K562 (cell line): ENCODE measurements around the gene ATP1A3. TPM values are rescaled to one million over a fixed set of nuclear protein-coding genes. Genes with fewer than 3 reads are reported as not detected.

Source experiments
- FIP1L1 ChIP-seq: fragments of 200-400 bp; formaldehyde crosslinking; IDR thresholded peaks from 2 replicates; pipeline ENCODE4 v1.6.1; 2018; ENCODE audit warnings: mild to moderate bottlenecking, low read depth, low read length; ENCODE audit not compliant: poor library complexity, severe bottlenecking
- PCBP2 ChIP-seq: fragments of 200-400 bp; formaldehyde crosslinking; IDR thresholded peaks from 2 replicates; pipeline ENCODE4 v1.6.1; 2018; ENCODE audit warnings: low read length, low read depth, mild to moderate bottlenecking, moderate library complexity; ENCODE audit not compliant: poor library complexity, severe bottlenecking
- SLC30A9 ChIP-seq: fragments of 250-450 bp; sonication (Bioruptor Pico); IDR thresholded peaks from 2 replicates; pipeline ENCODE4 v1.8.0; 2022; ENCODE audit warnings: mild to moderate bottlenecking, moderate library complexity
- SMAD3 ChIP-seq: fragments of 450-650 bp; formaldehyde crosslinking; conservative IDR thresholded peaks from 2 replicates; pipeline ENCODE4 v1.4.0; 2020; ENCODE audit warnings: mild to moderate bottlenecking
- THAP12 ChIP-seq: fragments of 250-450 bp; sonication (Bioruptor Pico); IDR thresholded peaks from 2 replicates; pipeline ENCODE4 v1.9.0; 2021; ENCODE audit warnings: mild to moderate bottlenecking, inconsistent platforms
- polyA plus RNA-seq, 8 experiments: library from polyadenylated mRNA; depleted of rRNA in 4 of 8; stranded (reverse) in 5 of 8; unstranded in 3 of 8; fragments of >200 nt; fragmentation: Nextera tagmentation in 2 of 8; fragmentation: Illumina TruSeq in 1 of 8; extraction: Ambion mirVana in 2 of 8; extraction: Trizol in 1 of 8; gene quantifications; 2 replicates each; pipeline versions ENCODE4 v1.2.1 to v1.2.3, GENCODE V29; 2011 to 2014; ENCODE audit warnings: inconsistent platforms in 1 of 8, missing spikeins in 1 of 8
- total RNA-seq, 7 experiments: library from RNA; depleted of rRNA in 6 of 7; stranded (reverse); fragments of >200 nt in 6 of 7; fragmentation: Illumina TruSeq in 2 of 7; extraction: Trizol in 2 of 7; gene quantifications; 2 replicates each; pipeline versions ENCODE4 v1.2.1 to v1.2.3, GENCODE V29; 2011 to 2021; ENCODE audit warnings: low replicate concordance in 1 of 7
- TF ChIP-seq, protein P1 (sequence below): conservative IDR thresholded peaks from 2 replicates; pipeline ENCODE4 v1.6.1; 2011; ENCODE audit warnings: low read depth, mild to moderate bottlenecking, low read length; ENCODE audit not compliant: control insufficient read depth
- TF ChIP-seq, protein P2 (sequence below): fragments of 250-450 bp; sonication (Bioruptor Pico); IDR thresholded peaks from 2 replicates; pipeline ENCODE4 v1.8.0; 2022; ENCODE audit warnings: inconsistent platforms, mild to moderate bottlenecking, moderate library complexity, borderline replicate concordance

The ATP1A3 gene
- total and polyA plus RNA-seq, 9 of the 15 experiments (the other 6 are each of a cell fraction or from before 2014, with no cell fraction given), result 0.03 to 1.0 (median 0.17) TPM; not detected in 3

GRCh38 chr19:41940731-41941409, 53.2 kb downstream of the ATP1A3 start (continued):
- peak; percentile 11 for TF ChIP-seq FIP1L1
- no peak for TF ChIP-seq THAP12
- no peak for TF ChIP-seq PCBP2
- TF ChIP-seq SLC30A9 (CRISPR knock-in tag), result no peak
- no peak for TF ChIP-seq SMAD3
- TF ChIP-seq, protein P1, sequence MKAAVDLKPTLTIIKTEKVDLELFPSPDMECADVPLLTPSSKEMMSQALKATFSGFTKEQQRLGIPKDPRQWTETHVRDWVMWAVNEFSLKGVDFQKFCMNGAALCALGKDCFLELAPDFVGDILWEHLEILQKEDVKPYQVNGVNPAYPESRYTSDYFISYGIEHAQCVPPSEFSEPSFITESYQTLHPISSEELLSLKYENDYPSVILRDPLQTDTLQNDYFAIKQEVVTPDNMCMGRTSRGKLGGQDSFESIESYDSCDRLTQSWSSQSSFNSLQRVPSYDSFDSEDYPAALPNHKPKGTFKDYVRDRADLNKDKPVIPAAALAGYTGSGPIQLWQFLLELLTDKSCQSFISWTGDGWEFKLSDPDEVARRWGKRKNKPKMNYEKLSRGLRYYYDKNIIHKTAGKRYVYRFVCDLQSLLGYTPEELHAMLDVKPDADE, result no peak
- TF ChIP-seq, protein P2, sequence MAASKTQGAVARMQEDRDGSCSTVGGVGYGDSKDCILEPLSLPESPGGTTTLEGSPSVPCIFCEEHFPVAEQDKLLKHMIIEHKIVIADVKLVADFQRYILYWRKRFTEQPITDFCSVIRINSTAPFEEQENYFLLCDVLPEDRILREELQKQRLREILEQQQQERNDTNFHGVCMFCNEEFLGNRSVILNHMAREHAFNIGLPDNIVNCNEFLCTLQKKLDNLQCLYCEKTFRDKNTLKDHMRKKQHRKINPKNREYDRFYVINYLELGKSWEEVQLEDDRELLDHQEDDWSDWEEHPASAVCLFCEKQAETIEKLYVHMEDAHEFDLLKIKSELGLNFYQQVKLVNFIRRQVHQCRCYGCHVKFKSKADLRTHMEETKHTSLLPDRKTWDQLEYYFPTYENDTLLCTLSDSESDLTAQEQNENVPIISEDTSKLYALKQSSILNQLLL, result no peak
